DOHH2 (cell line): ENCODE measurements around the gene NLGN1.
A peak's percentile ranks its signal among the peaks of the same experiment; 100 is the strongest.

Experiments
- H3F3A ChIP-seq: fragments of 200-600 bp; sonication (generic), shearing (Covaris generic); 2 replicates; pipeline ENCODE4 v1.6.0; 2016; ENCODE audit warnings: antibody characterized with exemption, mild to moderate bottlenecking; ENCODE audit not compliant: control insufficient read depth, insufficient read depth
- H3K27ac ChIP-seq: fragments of 200-600 bp; sonication (generic); 2 replicates; pipeline ENCODE4 v1.5.1; 2014; ENCODE audit warnings: low read depth, mild to moderate bottlenecking, low read length, moderate library complexity
- H3K27me3 ChIP-seq: fragments of 200-600 bp; sonication (generic); 2 replicates; pipeline ENCODE4 v1.6.1; 2014; ENCODE audit warnings: mild to moderate bottlenecking, low read length, mixed read lengths; ENCODE audit not compliant: control insufficient read depth
- H3K36me3 ChIP-seq: fragments of 200-600 bp; sonication (generic); 2 replicates; pipeline ENCODE4 v1.6.1; 2014; ENCODE audit warnings: mild to moderate bottlenecking, low read length, moderate library complexity, mixed read lengths; ENCODE audit not compliant: control insufficient read depth
- H3K4me1 ChIP-seq: fragments of 200-600 bp; sonication (generic); 2 replicates; pipeline ENCODE4 v1.6.1; 2014; ENCODE audit warnings: mild to moderate bottlenecking, low read length, mixed read lengths; ENCODE audit not compliant: control insufficient read depth
- H3K4me2 ChIP-seq: fragments of 200-600 bp; sonication (generic); 2 replicates; pipeline ENCODE4 v1.6.0; 2014; ENCODE audit warnings: mild to moderate bottlenecking, low read length, moderate library complexity
- H3K4me3 ChIP-seq: fragments of 200-600 bp; sonication (generic); 2 replicates; pipeline ENCODE4 v1.5.1; 2014; ENCODE audit warnings: mild to moderate bottlenecking, low read length, mixed read lengths
- H3K79me2 ChIP-seq: fragments of 200-600 bp; sonication (generic); 2 replicates; pipeline ENCODE4 v1.6.1; 2014; ENCODE audit warnings: mild to moderate bottlenecking, low read length, mixed read lengths; ENCODE audit not compliant: control insufficient read depth
- H3K9me2 ChIP-seq: fragments of 200-600 bp; sonication (generic); replicated peaks from 2 replicates; pipeline ENCODE4 v1.6.1; 2014; ENCODE audit warnings: mild to moderate bottlenecking, low read length, mixed read lengths; ENCODE audit not compliant: control insufficient read depth
- H3K9me3 ChIP-seq: fragments of 200-600 bp; sonication (generic); 2 replicates; pipeline ENCODE4 v1.6.1; 2014; ENCODE audit warnings: antibody characterized with exemption, low read length, mixed read lengths; ENCODE audit not compliant: control insufficient read depth, insufficient read depth
- H4K20me1 ChIP-seq: fragments of 200-600 bp; sonication (generic); 2 replicates; pipeline ENCODE4 v1.6.0; 2014; ENCODE audit warnings: low read depth, mild to moderate bottlenecking, antibody characterized with exemption, low read length, moderate library complexity; ENCODE audit not compliant: control insufficient read depth, insufficient read depth
- EZH2phosphoT487 ChIP-seq: fragments of 200-600 bp; sonication (generic); IDR thresholded peaks from 2 replicates; pipeline ENCODE4 v1.6.1; 2017; ENCODE audit warnings: borderline replicate concordance, mild to moderate bottlenecking, antibody characterized with exemption, low read length, moderate library complexity, mixed read lengths
- TF ChIP-seq, protein P1 (sequence below): fragments of 200-600 bp; sonication (generic); IDR thresholded peaks from one replicate; pipeline ENCODE4 v1.5.1; 2014; ENCODE audit warnings: antibody characterized with exemption, mild to moderate bottlenecking, low read depth, low read length; ENCODE audit not compliant: poor library complexity, severe bottlenecking

The NLGN1 gene

DNA sequence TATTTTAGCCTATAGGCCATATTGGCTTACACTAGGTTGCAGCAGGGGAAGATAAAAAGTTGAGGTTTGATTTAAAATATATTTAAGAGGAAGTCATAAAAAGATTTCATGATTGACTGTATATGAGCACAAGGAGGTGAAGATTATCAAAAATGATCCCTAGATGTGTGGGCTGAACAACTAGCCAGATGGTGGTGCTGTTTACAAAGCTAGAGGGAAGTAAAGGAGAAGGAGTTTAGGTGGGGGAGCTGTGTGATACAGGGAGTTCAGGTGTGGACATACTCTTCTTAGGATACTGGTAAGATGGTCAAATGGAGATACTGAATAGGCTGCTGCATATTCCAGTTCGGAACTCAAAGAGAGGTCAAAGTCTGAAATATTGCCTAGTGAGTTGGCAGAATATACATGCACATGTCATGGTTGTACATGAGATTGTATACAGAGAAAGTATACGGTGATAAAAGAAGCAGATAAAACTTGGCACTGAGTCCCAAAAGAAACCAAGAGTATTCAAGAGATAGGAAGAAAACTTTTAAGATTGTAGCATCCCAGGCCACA, 727.8 kb downstream of the NLGN1 start:
- Histone ChIP-seq H4K20me1 (no peaks in the 10 kb centered on the region), H3K79me2 (no peaks in the 10 kb centered on the region), H3K27me3 (no peaks in the 10 kb centered on the region), H3K9me2 (no peaks in the 10 kb centered on the region), H3K9me3 (no peaks in the 10 kb centered on the region), H3K27ac (no peak overlapping the region), H3K36me3 (no peaks in the 10 kb centered on the region), H3K4me1 (no peaks in the 10 kb centered on the region), H3K4me2 (no peak overlapping the region), H3F3A (no peaks in the 10 kb centered on the region), H3K4me3 (no peak overlapping the region)
- TF ChIP-seq, protein P1, sequence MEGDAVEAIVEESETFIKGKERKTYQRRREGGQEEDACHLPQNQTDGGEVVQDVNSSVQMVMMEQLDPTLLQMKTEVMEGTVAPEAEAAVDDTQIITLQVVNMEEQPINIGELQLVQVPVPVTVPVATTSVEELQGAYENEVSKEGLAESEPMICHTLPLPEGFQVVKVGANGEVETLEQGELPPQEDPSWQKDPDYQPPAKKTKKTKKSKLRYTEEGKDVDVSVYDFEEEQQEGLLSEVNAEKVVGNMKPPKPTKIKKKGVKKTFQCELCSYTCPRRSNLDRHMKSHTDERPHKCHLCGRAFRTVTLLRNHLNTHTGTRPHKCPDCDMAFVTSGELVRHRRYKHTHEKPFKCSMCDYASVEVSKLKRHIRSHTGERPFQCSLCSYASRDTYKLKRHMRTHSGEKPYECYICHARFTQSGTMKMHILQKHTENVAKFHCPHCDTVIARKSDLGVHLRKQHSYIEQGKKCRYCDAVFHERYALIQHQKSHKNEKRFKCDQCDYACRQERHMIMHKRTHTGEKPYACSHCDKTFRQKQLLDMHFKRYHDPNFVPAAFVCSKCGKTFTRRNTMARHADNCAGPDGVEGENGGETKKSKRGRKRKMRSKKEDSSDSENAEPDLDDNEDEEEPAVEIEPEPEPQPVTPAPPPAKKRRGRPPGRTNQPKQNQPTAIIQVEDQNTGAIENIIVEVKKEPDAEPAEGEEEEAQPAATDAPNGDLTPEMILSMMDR: peak; percentile 21
- no peak for TF ChIP-seq EZH2phosphoT487

DNA sequence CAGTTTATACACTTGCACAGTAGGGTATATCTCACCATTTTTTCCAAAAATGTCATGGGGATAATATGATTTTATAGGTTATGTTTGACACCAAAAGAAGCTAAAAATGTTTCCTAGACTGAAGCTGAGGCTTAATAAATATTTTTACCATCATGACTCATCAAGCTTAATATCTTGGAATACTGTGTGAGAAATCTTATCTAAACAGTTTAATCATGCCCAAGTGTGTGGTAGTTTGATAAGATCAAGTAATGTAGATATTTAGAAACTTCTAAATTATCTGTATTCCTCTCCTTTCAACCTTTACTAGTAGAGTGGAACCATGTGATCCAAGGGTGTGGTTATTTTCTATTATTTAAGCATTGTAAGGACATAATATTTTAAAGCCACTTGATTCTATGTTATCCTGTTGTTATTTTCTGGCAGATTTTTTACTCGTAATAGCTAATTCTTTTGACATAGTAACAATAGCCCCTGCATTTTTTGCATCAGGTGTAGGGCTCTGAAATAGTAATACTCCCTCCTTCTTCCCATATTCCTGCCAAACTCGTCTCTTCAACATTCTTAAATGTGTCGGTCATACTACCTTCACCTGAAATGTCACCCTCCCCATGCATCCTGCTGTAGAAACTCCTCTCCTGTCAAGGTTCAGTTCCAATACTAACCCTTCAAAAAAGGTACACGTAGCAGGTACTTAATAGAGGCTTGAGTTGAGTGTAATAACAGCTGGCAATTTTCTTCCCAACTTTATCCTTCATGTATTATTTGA, 729.6 kb downstream of the NLGN1 start:
- no peaks in the 10 kb centered on the region for H3K9me2 ChIP-seq
- no peaks in the 10 kb centered on the region for H3K4me1 ChIP-seq
- no peak overlapping the region for H3K4me3 ChIP-seq
- no peaks in the 10 kb centered on the region for H3K79me2 ChIP-seq
- no peak overlapping the region for H3K4me2 ChIP-seq
- H3K9me3 ChIP-seq: no peaks in the 10 kb centered on the region
- H3K27me3 ChIP-seq: no peaks in the 10 kb centered on the region
- TF ChIP-seq, protein P1: no peak
- no peak for TF ChIP-seq EZH2phosphoT487
- H3K36me3 ChIP-seq: no peaks in the 10 kb centered on the region
- no peaks in the 10 kb centered on the region for H3F3A ChIP-seq
- H3K27ac ChIP-seq: no peak overlapping the region
- H4K20me1 ChIP-seq: no peaks in the 10 kb centered on the region

DNA sequence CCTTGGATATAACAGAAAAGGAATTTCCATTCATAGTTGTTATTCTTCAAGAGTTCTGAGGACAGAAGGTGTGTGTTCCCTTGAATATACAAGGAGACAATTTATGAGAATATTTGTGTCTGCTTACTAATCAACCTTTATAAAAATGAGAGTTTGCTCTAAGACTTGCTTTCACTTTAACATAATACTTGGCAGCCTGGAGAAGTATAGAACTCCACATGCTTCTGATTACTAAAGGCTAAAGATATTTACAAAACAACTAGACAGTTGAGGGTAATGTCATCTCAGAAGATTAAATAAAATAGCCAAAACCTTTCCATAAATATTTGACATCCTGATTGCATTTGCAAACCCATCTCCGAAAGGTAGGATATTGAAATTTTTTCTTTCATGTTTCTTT, 734.5 kb downstream of the NLGN1 start:
- no peak for TF ChIP-seq EZH2phosphoT487
- TF ChIP-seq, protein P1: no peak
- H3K9me2 ChIP-seq: no peaks in the 10 kb centered on the region
- no peak overlapping the region for H3K4me3 ChIP-seq
- no peaks in the 10 kb centered on the region for H3K9me3 ChIP-seq
- no peaks in the 10 kb centered on the region for H3K79me2 ChIP-seq
- no peaks in the 10 kb centered on the region for H4K20me1 ChIP-seq
- no peak overlapping the region for H3K27ac ChIP-seq
- no peaks in the 10 kb centered on the region for H3F3A ChIP-seq
- no peaks in the 10 kb centered on the region for H3K27me3 ChIP-seq
- no peak overlapping the region for H3K4me2 ChIP-seq
- no peaks in the 10 kb centered on the region for H3K4me1 ChIP-seq
- no peaks in the 10 kb centered on the region for H3K36me3 ChIP-seq
